SKM-1 treated with dmso at 0.1 percent for 144 hours (cell line): ENCODE results near the gene ARPC2.
A peak's percentile ranks its signal among the peaks of the same experiment; 100 is the strongest.

Source experiments
- DNase-seq: peaks from one replicate; lab custom pipeline; 2025; ENCODE audit not compliant: unreplicated experiment; lab: John Stamatoyannopoulos, UW

The ARPC2 gene

GRCh38 chr2:218216336-218216673 lies 684 bp upstream of the ARPC2 start:
- no peak for DNase-seq

GRCh38 chr2:218217360-218218267 lies 625 bp downstream of the ARPC2 start:
- DNase-seq, result peak; percentile 25

- DNase-seq, result peak; percentile 77
Observed at GRCh38 chr2:218218268-218219185, 1.5 kb downstream of the ARPC2 start.

- DNase-seq, result no peak
Observed at GRCh38 chr2:218219934-218220333, 2.9 kb downstream of the ARPC2 start.

- DNase-seq, result no peak
Observed at GRCh38 chr2:218221000-218221399, 4.0 kb downstream of the ARPC2 start.

DNA sequence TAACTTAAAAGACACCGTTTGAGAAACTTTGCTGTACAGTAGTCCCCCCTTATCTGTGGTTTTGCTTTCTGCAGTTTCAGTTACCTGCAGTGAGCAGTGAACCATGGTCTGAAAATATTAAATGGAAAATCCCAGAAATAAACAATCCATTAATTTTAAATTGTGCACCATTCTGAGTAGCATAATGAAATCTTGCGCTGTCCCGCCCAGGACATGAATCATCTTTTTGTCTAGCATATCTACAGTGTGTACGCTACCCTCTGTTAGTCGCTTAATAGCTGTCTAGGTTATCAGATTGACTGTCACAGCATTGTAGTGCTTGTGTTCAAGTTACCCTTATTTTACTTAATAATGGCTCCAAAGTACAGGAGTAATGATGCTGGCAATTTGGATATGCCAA lies 6.1 kb downstream of the ARPC2 start:
- DNase-seq, result no peak

DNA sequence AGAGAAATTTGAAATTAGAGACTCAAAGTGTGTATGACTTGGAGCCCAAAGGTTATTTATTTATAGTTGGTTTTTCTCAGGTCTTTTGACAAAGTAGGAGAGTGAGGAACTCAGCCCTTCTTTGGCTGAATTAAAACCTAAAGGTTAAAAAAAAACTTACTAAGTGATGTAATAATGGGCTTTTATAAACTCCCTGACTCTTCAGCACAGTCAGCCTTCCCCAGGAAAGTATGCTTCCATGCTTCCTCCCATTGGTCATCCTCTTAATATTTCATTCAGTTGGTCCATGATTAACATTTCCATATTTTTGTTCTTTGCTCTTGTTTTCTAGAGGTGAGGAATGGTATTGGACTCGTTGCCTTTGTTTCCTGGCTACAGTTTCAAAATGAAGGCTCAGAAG lies 7.2 kb downstream of the ARPC2 start:
- no peak for DNase-seq

DNA sequence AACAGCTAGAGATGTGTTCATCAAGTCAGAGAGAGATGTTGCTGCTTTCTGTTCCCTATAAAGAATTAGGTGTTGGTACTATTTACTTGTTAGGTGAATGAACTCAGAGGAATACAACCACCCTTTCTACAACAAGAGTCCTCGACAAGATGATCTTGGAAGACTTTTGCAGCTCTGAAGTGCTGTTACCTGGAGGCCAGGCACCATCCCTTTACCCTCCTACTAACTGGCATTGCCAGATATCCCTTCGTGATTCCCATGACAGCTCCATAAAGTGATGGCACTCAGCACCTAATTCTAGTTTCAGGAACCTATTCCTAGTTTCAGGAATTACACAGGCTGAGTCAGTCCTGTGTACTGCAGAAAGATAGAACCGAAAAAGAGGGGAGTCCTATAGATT lies 9.9 kb downstream of the ARPC2 start:
- no peak for DNase-seq

- DNase-seq, result no peak
Observed at GRCh38 chr2:218228366-218229090, 11.5 kb downstream of the ARPC2 start.

DNA sequence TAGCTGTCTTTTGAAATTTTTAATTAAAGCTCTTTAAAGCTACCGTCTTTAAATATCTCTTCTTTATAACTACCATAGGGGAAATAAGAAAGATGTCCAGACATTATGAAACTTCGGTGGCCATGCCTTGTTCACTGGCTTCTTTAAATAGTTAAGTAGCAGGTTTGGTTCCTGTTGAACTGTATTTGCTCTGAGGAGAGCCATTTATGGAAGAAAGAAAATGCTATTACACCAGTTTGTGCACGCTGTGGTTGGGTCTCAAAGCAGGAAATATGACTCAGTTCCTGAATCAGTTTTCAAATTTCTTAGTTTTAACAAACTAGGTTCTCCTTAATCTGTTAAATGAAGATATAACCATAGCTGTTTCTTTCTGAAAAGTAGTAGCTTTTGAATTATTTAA lies 12.2 kb downstream of the ARPC2 start:
- DNase-seq, result peak; percentile 94

GRCh38 chr2:218229851-218230250 lies 12.9 kb downstream of the ARPC2 start:
- no peak for DNase-seq

DNA sequence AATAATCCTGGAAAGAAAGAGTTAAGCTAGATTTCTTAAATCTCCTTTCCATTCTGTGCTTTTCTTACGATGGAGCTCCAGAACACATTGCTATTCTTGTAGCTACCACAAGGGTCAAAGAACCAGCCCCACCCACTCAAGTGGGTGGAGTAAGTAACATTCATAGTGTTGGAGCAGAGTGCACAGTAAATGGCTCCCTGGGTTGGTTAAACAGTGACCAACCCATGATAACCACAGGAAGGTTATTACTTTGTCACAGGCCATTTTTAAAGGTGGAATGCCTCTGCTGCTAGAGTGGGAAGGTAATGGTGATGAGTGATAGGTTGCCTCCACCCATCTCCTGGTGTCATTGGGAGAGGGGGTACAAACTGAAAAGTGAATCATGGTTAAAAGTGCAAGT lies 13.9 kb downstream of the ARPC2 start:
- DNase-seq, result peak; percentile 32

GRCh38 chr2:218233543-218233942 lies 16.6 kb downstream of the ARPC2 start:
- no peak for DNase-seq

DNA sequence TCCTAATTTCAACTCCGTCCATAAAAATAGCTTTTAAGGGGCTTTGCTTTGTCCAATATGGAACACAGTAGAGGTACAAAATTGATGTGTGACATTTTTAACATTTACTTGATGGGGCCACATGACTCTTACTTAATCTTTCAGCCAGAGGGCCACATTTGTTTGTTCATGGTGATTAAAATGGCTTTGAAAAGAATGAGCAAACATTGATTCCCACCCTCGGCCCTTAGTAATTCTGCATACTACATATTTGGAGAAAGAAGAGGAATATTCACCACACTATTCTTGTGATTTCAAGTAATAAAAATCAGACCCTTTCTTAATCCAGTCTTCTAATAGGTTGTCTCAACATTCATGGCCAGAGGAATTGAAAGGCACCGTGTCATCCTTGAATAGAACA lies 17.5 kb downstream of the ARPC2 start:
- DNase-seq, result no peak

GRCh38 chr2:218235017-218235416 lies 18.0 kb downstream of the ARPC2 start:
- no peak for DNase-seq

GRCh38 chr2:218236829-218237228 lies 19.8 kb downstream of the ARPC2 start:
- DNase-seq, result no peak

- DNase-seq, result no peak
Observed at GRCh38 chr2:218238887-218239286, 21.9 kb downstream of the ARPC2 start.

DNA sequence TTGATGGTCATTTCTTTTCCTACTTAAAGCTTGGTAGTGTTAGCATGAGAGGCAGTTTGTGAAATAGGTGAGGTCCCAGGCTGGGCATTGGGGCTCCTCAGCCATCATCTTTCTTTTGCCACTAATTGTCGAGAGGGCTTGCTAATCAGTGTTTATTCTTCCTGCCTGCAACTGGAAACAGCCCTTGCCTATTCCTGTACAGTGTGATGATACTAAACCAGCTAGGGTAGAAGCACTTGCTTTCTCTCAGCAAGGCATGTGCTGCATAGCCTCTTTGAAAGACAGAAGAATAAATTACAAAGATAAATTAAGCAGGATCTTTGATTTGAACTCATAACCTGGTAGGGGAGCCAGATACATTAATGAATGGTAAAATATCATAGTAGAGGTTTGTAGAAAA lies 27.2 kb downstream of the ARPC2 start:
- no peak for DNase-seq

DNA sequence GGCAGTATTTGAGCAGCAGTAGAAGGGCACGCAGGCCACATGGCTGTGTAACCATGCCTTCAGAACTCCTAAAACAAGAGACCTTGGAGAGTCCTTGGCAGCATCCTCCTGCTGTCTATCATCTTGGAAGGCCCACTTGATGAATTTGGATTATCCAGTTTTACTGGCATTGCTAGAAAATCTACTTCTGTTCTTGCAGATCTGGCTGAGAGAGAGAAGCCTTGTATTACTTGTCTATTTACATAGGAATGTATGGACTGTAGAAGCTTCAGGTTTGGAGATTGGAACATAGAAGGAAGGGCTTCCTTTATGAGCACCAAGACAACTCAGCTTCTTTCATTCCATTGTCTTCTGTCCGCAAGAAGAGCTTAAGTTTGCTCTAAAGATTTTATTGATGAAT lies 27.7 kb downstream of the ARPC2 start:
- no peak for DNase-seq

- DNase-seq, result no peak
Observed at GRCh38 chr2:218245214-218245613, 28.2 kb downstream of the ARPC2 start.

- DNase-seq, result no peak
Observed at GRCh38 chr2:218249691-218250090, 32.7 kb downstream of the ARPC2 start.
